GM12865 (cell line): ENCODE data around the gene SETDB2.

ENCODE experiments used
- DNase-seq: peaks from one replicate; pipeline ENCODE4 v3.0.0; 2010; ENCODE audit warnings: low read depth
- H3K4me3 ChIP-seq: 2 replicates; pipeline ENCODE4 v1.5.1; 2011; ENCODE audit warnings: mild to moderate bottlenecking, low read depth, low read length, control low read depth
- CTCF ChIP-seq: IDR thresholded peaks from 2 replicates; pipeline ENCODE4 v1.5.1; 2011; ENCODE audit warnings: low read length, control low read depth, low read depth, inconsistent platforms; ENCODE audit not compliant: insufficient read depth; ENCODE audit errors: missing control alignments

Gene SETDB2

GRCh38 chr13:49488563-49488962, 44.5 kb downstream of the SETDB2 start:
- no peak overlapping the region for H3K4me3 ChIP-seq
- no peak for DNase-seq
- no peak for TF ChIP-seq CTCF

GRCh38 chr13:49494645-49495044, 50.6 kb downstream of the SETDB2 start:
- peak overlapping the region; percentile 60 for H3K4me3 ChIP-seq
- no peak for TF ChIP-seq CTCF
- no peak for DNase-seq

GRCh38 chr13:49495783-49496762, 52.0 kb downstream of the SETDB2 start, which contains the start of gene PHF11:
TSS of gene PHF11 (plus strand) at chr13:49495953. CDS start at chr13:49496002, 49 bp downstream.
- H3K4me3 ChIP-seq, result peak within 1 kb of the TSS; percentile 60
- DNase-seq, result peak; percentile 97
- TF ChIP-seq CTCF, result peak; percentile 5

GRCh38 chr13:49496837-49497236, 52.8 kb downstream of the SETDB2 start:
- DNase-seq, result peak; percentile 10
- H3K4me3 ChIP-seq, result peak overlapping the region; percentile 60

GRCh38 chr13:49497272-49497671, 53.2 kb downstream of the SETDB2 start:
- no peak for DNase-seq
- H3K4me3 ChIP-seq, result no peak overlapping the region
- TF ChIP-seq CTCF, result no peak

GRCh38 chr13:49498206-49498605, 54.1 kb downstream of the SETDB2 start:
- no peak overlapping the region for H3K4me3 ChIP-seq
- TF ChIP-seq CTCF, result no peak
- no peak for DNase-seq

- no peak overlapping the region for H3K4me3 ChIP-seq
- DNase-seq, result no peak
- no peak for TF ChIP-seq CTCF
Measured at GRCh38 chr13:49499889-49500660, 56.0 kb downstream of the SETDB2 start.
